GM18867 (cell line): ENCODE data around the gene KAT7.

ENCODE experiments used
- ATAC-seq: cut with Tn5 transposase; IDR thresholded peaks from one replicate; pipeline ENCODE4 v1.9.1; 2021; ENCODE audit warnings: mild to moderate bottlenecking, moderate library complexity; ENCODE audit not compliant: unreplicated experiment

The KAT7 gene

DNA sequence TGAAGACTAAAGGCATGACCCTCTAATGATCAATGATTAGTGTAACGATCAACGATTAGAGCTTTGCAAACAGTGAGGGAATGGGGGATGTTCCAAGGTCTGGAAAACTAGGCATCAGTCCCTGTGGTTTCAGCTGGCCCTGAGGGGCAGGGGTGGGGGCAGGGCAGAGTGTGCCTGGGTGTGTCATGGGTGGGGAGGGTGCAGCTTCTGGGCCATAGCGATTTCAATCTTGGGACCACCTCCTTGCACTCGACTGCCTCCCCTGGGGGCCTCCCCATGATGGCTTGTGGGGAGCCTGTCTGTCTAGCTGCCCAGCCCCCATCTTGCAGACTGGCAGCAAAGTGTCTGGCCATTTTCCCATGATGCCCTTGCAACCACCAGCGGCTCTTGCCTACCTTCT is 51.0 kb downstream of the KAT7 start:
- ATAC-seq, result no peak

- no peak for ATAC-seq
Observed at GRCh38 chr17:49841548-49841947, 53.1 kb downstream of the KAT7 start.

DNA sequence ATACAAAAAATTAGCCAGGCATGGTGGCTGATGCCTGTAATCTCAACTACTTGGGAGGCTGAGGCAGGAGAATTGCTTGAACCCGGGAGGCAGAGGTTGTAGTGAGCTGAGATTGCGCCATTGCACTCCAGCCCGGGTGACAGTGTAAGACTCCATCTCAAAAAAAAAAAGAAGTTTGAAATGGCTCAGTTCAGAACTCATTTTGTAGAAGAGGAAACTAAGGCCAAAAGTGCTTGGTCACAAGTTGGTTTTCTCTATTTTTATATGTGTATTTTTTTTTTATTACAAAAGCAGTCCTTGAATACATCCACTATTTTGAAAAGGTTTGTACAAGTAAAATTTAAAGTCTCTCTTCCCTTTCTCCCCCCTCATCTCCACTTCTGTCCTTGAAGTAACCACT is 53.9 kb downstream of the KAT7 start:
- no peak for ATAC-seq

DNA sequence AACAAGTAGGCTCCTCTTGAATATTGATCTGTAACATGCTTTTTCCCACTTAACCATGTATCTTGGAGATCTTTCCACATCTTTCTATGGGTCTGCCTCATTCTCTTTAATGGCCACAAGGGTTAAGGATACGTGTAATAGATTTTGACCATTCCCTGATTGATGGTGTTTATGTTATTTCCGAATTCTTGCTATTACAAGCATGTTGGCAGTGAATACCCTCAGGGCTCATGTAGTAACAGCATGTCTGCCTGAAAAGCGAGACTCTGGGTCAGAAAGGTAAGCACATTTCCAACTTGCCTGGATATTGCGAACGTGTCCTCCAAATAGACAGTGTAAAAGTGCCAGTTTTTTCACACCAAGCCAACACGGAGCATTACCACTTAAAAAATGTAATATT is 54.4 kb downstream of the KAT7 start:
- no peak for ATAC-seq

GRCh38 chr17:49843774-49844350 is 55.4 kb downstream of the KAT7 start:
- ATAC-seq, result no peak

DNA sequence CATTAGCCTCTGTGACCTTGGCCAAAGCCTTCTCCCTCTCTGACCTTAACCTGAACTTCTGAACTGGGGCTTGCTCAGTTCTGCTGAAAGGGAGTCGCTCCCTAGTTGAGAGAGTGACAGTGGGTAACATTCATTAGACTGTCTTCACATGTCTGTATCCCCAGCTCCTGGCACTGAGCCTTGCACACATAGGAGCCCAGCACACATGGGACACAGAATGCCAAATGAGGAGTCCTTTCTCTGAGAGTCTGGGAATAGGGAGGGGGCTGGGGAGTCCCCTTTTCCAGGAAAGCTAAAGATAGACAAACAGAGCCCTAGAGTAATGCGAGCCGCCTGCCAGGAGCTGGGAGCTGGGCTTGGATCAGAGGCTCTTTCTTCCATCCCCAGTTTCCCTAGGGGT is 56.8 kb downstream of the KAT7 start:
- no peak for ATAC-seq

DNA sequence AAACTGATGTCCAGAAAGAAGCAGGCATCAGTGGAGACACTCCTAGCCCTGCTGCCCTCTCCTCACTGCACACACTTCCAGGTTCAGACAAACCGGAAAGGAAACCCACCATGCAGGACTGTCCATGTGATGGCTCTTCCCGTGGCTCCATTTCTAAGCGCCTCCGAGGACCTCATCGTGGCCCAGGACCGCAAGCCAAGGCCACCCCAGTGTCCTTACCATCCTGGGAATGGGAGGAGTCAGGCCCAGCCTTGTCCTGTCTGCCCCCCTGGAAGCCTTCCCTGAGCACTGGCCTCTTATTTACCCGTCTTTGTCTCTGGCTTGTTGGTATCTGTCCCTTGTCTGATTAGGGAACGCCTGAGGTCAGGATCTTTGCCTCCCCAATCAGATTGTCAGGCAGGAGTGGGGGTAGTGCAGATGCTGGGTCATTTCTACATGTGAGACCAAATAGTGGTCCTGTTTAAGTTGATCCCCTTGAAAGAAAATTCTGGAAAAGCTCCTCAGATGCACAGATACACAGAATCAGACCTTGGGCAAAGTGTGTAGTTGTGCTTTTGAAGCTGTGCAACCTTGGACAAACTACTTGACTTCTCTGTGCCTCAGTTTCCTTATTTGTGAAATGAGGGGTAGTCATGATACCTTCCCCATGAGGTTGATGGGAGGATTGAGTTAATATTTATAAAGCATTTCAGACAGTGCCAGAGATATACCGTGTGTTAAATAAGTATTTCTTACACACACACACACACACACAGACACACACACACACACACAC is 58.6 kb downstream of the KAT7 start:
- ATAC-seq, result no peak

DNA sequence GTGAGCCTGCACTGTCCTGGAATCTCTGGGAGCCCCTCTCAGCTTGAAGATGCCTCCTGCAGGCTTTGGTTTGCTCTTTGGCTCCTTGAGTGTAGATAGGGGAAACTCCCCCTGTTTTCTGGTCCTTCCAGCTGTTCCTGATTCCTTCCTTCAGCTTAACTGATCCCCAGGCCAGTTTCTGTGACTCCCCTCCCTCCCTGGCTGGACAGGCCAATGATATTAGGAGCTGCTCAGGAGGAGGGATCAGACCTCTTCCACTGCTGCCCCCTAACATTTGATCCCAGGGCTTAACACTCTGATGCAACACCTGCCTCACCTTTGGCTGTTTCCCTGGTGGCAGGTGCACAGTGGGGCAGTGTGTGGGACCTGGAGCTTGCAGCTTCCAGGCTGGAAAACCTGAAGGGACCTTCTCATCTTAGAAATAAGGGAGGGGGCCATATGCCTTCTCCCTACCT is 59.6 kb downstream of the KAT7 start, which contains the start of gene TAC4:
TSS of gene TAC4 (minus strand) at position 51 of the 455 bp plus-strand sequence. CDS start 52 bp downstream, outside the sequence.
- ATAC-seq, result no peak

DNA sequence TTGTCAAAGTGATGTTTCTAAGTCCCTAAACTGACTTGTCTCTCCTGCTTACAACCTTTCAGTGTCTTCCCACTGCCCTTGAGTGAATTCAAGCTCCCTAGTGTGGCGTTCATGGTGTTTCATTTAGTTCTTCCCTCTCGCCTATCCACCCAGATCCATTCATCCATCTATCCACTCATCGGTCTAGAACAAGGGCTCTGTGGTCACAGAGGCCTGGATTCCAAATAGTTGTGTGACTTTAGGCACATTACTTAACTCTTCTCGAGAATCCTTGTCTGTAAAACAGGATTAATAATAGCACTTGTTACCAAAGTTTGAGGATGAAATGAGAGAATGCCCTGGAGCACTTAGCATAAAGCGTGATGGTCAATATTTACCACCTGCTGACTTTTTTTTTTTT is 60.3 kb downstream of the KAT7 start:
- no peak for ATAC-seq

- no peak for ATAC-seq
Observed at GRCh38 chr17:49850218-49850610, 61.7 kb downstream of the KAT7 start.

DNA sequence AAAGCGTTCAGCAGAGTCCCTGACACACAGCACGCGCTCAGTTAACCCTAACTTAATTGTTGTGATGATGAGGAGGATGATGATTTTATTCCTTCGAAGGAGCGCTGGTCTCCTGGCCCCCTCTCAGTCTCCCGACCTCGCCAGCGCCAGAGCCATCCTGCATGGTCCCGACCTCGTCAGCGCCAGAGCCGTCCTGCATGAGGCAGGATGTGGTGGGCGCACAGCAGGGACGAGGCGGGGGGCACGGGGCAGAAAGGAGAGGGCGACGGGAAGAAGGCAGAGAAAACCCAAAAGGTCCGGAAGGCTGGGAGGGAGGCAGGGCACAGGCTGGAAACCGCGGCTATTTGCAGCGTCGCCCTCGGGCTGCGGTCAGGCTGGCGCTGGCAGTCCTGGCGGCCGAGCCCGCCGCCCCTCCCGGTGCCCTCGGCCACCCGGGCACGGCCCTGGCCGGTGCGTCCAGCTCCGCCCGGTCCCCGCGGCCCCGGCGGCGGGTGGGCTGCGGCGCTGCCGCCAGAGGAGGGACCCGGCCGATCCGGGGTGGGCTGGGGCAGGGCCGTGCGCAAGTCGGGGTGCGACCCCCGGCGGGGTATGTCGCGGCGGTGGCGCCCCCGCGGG is 62.4 kb downstream of the KAT7 start:
- no peak for ATAC-seq

DNA sequence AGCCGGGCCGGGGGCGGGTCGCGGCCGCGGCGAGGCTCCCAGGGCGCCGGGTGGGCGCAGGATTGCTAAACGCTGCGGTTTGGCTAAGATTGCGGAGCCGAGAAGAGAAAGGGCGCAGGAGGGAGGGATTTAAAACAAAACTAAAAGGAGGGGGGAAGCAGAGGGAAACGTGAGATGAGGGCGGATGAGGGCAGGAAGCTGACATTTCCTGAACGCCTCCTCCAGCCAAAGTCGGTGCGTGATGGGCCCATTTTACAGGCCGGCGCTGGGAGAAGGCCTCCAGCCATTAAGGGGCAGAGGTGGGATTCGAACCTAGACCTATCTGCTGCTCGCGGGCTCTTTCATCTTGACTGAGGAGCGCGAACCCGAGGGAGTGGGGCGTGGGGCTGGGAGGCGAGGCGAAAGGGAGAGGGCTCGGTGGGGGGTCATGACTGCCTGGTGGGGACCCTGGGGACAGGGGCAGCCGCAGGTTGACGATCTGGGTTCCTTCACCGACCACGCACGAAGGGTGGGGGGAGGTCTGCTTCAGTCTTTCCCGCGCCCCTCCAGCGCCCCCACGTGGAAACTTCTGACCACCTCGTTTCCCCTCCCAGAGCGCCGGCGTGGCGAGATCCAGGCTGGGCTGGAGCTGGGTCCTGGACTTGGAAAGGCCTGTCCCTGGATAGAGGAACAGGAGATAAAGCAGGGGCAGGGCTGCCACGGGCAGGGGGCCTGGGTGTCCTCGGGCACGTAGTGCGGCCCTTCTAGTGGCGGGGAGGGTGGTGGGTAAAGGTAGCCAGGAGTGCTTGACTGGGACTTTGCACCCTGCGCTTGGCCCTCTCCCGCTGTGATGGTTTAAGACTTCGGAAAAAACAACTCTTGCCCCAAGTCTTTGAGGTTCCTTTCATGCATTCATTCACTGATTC is 63.2 kb downstream of the KAT7 start:
- ATAC-seq, result no peak

GRCh38 chr17:49853470-49854015 is 65.1 kb downstream of the KAT7 start:
- no peak for ATAC-seq

- no peak for ATAC-seq
Observed at GRCh38 chr17:49854126-49854525, 65.6 kb downstream of the KAT7 start.

DNA sequence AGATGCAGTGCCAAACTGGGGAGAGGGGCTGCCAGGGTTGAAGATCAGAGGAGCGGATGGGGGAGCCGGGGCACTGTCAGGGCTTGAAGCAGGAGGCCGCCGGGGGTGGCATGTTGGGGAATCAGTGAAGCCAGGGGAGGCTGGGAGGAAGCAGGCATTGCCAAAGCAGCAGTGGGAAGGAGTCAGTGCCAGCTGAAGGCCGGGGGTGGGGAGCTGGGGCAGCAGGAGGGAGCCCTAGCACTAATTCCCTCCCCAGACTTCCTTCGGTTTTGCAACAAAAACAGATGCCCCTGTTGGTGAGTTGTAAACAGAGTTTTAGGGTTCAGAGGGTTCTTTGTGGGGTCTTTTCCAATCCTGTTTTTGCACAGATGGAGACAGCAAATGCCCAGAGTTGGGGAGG is 70.3 kb downstream of the KAT7 start:
- no peak for ATAC-seq

DNA sequence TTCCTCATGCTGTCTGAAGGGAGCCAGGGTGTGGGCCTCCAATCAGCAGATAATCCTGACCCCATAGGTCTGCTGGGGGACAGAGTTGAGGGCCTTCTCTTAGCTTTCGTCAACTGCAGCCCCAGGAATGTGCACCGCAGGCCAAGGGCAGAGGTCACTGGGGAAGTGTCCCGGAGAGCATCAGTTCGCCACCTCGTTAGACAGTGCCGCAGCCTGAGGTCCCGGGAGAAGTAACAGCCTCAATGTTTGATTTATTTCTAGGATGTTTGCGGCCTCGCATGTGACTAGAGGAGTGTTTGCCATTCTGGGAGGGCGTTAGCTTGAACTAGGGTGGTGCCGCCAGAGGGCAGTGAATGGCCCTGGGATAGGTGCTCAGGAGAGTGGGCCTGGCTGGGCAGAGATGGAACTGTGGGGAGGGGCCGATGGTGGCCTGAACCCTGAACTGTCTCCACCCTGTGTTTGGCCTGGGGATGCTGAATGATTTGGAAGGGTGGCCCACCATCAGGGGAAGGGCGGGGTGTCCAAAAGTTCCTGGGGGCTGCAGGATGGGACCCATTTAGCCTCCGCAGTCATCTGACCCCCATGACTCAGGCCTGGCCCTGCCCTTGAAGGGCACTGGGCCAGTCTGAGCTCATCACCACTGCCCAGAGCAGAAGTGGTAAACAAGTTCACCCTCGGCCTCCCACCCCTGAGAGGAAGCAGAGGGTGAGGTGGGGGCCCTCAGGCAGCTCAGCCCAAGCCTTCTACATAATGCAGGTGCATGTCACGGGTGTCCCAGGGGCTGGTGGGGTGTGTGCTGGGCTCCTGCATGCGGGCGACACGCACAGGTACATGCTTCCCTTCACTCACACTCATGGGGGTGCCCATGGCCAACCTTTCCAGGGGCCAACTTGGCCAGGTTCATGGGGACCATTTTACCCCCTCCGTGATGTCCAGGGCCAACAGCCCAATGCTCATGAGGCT is 71.8 kb downstream of the KAT7 start:
- no peak for ATAC-seq

GRCh38 chr17:49861150-49861884 is 72.8 kb downstream of the KAT7 start:
- ATAC-seq, result no peak

GRCh38 chr17:49862781-49863331 is 74.4 kb downstream of the KAT7 start:
- ATAC-seq, result no peak

DNA sequence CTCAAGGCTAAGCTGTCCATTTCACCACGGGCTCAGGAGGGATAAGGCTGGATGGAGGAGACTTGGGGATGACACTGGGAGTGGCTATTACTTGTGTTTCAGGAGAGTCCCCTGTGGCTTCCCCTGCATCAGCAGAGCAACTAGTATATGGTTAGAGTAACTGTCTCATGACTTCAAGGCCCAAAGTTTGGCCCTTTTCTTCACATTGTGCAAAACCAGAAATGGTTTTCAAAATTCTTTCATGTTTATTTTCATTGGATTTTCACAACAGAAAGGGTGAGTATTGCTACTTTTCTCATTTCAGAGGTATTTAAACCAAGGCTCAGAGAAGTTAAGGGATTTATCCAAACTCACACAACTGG is 77.5 kb downstream of the KAT7 start:
- no peak for ATAC-seq
